ENCODE data around the gene DPY19L3.
"Not testable (repeated sequence)": the region's sequence is repeated elsewhere in the genome, so short reads cannot be mapped to it uniquely, and the experiment has no call there.

The DPY19L3 gene
- total RNA-seq = 17.4 to 23.2 (median 19.9) reads per million in 3 experiments

- peak; percentile 75 for DNase-seq
Observed at GRCh38 chr19:32405431-32406160, at the start of gene DPY19L3. DPY19L3 (plus strand) TSS chr19:32405770; CDS start chr19:32408254, 2,484 bp downstream.

DNA sequence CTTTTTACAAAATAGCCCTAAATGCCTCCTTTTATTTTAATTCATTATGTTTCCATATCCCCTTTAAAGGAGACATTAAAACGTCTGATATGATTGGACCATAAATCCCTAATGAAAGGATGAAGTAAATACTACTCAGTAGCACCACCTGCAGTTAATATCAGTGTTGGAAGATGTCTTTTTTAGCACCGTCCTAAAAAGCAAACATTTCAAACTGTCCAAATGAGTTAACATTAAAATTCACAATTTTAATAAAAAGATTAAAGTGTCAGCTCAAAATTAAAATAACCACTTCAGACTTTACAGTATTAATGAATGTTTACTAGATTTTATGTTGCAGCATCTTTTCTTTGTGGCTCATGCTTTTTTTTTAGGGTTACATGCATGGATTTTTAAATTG, 47.9 kb upstream of the DPY19L3 start:
- no peak for DNase-seq

DNA sequence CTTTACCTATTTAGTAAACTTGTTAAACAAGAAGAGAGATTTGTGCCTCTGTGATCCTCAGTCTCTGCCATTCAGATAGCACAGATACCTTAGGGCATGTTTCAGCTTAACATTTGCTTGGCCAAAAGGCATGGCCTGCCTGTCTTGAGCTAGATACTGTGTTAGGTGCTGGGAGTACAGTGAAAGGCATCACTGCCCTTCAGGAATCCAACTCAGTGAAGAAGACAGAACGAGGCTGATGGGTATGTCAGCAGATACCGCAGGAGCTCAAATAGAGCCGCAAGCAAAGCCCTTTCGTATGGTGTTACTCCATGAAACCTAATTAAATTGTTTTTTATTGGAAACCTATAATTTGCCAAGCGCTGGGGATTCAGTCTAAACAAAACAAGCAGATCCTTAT, 47.2 kb upstream of the DPY19L3 start:
- no peak for DNase-seq

GRCh38 chr19:32359581-32359980, 46.0 kb upstream of the DPY19L3 start:
- DNase-seq = no peak

DNA sequence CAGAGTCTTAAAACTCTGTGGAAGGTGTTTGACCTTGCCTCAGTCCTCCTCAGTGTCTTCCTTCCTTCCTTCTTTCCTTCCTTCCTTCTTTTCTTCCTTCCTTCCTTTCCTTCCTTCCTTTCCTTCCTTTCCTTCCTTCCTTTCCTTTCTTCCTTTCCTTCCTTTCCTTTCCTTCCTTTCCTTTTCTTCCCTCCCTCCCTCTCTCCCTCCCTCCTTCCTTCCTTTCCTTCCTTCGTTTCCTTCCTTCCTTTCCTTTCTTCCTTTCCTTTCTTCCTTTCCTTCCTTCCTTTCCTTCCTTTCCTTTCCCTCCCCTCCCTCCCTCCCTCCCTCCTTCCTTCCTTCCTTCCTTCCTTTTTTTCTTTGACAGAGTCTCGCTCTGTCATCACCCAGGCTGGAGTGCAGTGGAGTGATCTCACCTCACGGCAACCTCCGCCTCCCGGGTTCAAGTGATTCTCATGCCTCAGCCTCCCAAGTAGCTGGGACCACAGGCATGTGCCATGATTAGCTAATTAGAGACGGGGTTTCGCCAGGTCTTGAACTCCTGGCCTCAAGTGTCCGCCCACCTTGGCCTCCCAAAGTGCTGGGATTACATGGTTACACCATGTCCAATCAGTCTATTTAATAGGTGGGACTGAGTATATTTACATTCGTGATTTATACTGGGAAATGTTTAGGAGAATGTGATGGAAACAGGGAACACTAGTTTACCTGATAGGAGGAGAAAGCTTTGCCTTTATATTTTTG, 43.8 kb upstream of the DPY19L3 start:
- DNase-seq = no peak

- DNase-seq = no peak
Observed at GRCh38 chr19:32362318-32362691, 43.3 kb upstream of the DPY19L3 start.

- no peak for DNase-seq
Observed at GRCh38 chr19:32363175-32363574, 42.4 kb upstream of the DPY19L3 start.

DNA sequence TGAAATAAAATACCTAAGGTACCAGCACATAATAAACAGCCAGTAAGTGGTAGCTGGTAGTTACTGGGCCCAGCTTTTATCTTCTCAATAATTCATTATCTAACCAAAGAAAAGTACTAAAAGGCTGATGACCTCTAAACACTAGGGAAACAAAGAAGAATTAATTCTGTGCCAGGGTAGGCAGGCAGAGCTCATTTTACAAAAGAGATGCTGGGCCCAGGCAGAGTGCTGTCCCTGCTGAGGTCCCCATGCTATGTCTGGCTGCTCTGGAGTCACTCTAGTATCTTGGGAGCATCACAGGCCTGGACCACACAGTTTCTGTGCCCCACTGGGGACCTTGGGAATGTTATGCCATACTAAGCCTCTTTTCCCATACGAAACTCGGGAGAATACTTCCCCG, 41.9 kb upstream of the DPY19L3 start:
- no peak for DNase-seq

DNA sequence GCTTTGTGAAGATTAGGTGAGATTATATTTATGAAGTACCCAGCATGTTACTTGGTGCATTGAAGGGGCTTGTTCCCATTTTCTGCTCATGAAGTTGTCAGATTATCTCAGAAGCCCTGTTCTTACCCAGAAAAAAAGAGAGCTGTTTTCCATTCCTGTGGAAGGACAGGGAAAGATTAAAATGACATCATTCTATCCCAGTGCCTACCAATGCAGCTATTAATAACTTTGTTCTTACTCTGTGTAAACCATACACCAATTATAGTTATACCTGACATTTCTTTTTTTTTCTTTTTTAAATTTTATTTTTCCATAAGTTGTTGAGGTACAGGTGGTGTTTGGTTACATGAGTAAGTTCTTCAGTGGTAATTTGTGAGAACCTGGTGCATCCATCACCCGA, 41.5 kb upstream of the DPY19L3 start:
- no peak for DNase-seq

DNA sequence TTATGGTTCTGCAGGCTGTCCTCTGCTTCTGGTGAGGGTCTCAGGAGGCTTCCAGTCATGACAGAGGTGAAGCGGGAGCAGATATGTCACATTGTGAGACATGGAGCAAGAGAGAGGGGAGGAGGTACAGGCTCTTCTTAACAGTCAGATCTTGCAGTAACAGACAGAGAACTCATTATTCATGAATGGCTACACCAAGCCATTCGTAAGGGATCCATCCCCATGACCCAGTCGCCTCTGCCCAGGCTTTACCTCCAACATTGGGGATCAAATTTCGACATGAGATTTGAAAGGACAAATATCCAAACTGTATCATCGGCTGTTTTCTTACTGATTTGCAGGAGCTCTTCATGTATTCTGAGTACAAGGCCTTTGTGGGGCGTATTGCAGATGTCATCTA, 38.5 kb upstream of the DPY19L3 start:
- DNase-seq = no peak

DNA sequence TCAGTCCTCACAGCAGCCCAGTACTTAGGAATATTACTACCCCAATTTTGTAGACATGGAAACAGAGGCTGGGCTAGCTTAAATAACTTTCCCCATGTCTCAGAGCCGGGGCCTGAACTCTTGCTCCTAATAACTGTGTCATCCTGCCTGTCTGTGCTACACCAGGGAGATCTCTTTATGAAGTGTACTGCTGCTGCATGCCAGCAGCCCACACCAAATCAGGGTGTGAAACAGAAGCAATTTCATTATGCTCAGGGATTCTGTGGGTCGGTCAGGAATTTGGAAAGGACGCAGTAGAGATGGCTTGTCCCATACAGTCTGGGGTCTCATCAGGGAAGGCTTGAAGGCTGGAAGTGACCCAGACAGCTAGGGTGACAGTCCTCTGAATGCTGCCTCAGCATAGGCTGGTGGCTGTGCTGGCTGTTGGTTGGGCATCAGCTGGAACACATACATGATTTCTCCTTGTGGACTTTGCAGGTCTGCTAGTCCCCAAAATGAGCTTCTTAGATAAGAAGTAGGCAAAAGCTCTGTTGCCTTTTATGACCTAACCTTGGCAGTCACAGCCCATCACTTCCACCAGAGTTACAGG, 37.5 kb upstream of the DPY19L3 start:
- no peak for DNase-seq

DNA sequence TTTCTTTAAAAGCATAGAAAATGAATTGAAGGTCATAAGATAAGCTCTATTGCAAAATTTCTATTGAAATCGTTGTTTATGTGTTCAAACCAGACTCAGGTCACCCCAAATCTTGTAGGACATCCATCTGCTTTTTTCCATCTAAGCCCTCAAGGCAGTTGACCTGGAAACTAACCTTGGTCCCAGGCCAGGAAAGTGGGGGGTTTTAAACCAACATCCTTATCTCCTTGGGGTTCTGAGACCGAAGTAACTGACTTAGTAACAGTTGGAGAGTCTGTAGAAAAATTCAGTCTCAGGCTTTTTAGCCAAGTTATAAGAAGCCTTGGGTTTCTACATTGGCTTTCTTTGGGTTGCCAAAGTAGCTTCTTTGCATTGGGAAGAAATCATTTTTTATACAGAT, 36.8 kb upstream of the DPY19L3 start:
- DNase-seq = no peak

- no peak for DNase-seq
Observed at GRCh38 chr19:32372726-32373517, 32.6 kb upstream of the DPY19L3 start.

DNA sequence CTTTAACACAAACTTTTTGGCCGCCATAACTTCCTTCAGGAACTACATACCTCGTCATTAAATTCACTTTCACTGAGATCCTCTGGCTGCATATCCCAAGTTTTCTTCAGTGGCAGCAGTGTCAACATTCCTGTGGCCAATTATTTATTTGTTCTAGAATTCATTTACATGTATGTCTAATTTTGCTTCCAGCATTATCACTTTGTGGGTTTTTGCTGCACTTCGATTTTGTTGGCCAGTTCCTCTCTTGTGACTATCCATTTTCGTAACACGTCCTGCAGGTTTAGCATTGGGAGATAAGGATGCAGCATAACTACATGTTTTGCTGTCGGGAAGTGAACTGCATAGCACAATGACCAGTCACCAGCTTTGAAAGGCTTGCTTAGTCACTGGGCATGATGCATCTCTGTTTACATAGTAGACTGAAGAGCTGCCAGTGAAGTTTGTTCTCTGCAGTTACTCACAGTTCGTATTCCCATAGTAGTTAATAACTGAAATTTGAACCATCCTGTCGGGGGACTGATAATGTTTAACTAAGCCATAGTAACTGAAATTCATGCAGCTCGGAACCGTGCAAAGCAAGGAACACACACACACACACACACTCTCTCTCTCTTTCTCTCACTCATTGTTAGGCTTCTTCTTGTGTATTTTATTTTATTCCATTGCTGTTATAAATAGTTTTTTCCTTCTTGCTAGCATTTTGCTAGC, 31.8 kb upstream of the DPY19L3 start:
- no peak for DNase-seq

GRCh38 chr19:32374362-32374761, 31.2 kb upstream of the DPY19L3 start:
- not testable (repeated sequence) for DNase-seq

DNA sequence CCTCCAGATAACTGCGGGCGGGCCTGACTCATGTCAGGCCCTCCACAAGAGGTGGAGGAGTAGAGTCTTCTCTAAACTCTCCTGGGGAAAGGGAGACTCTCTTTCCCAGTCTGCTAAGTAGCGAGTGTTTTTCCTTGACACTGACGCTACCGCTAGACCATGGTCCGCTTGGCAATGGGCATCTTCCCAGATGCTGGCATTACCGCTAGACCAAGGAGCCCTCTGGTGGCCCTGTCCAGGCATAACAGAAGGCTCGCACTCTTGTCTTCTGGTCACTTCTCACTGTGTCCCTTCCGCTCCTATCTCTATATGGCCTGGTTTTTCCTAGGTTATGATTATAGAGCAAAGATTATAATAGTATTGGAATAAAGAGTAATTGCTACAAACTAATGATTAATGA, 28.5 kb upstream of the DPY19L3 start:
- not testable (repeated sequence) for DNase-seq

DNA sequence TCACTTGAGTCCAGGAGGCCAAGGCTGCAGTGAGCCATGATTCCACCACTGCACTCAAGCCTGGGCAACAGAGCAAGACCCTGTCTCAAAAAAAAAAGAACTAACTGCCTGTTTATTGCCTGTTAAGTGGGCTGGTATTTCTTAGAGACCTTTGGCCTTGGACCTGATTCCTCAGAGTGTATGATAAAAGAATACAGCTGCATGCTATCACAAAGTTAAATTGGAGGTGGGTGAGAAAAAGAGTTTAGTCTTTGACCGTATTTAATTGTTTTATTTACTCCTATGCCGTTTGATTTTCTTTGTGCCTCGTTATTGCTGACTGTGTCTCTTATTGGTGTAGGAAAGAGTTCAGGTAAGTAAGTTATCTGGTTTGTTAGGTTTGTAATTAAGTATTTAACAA, 25.3 kb upstream of the DPY19L3 start:
- DNase-seq = no peak

GRCh38 chr19:32387701-32388392, 17.7 kb upstream of the DPY19L3 start:
- no peak for DNase-seq

DNA sequence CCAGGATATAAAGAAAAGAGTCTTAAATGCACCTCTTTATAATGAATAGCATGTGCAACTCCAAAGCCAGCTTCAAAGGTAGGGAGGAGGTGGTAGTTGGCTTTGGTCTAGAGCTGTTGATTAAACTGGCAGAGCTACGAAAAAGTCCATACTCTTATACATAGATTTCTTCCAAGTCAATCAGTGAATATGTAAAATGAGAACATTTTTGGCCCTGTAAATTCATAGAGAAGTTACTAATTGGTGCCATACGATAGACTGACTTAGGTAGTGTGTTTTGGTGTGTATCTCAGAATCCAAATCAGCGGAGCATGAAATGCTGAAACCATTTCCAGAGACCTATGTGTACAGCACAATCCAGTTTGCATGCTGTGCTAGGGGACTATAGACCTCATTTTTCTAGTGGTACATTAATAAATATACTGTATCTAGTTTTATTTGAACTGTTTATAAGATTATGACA, 17.1 kb upstream of the DPY19L3 start:
- no peak for DNase-seq

DNA sequence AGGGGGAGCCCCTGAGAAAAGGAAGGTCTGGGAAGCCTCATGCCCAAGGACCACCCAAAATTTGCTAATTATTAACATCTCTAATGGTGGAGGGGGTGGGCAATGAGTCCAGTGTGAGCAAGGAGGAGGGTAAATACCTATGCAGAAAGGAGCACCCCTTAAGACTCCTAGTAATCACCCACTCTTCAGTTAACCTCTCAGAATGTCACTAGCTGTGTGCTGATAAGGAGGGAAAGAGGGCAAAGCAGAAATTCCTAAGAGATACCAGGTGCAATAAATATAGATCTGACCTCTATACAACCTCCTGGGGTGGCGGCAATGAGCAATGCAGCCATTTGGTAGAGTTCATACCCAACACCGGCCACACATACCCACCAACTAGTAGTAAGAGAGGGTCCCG, 12.7 kb upstream of the DPY19L3 start:
- DNase-seq = no peak

DNA sequence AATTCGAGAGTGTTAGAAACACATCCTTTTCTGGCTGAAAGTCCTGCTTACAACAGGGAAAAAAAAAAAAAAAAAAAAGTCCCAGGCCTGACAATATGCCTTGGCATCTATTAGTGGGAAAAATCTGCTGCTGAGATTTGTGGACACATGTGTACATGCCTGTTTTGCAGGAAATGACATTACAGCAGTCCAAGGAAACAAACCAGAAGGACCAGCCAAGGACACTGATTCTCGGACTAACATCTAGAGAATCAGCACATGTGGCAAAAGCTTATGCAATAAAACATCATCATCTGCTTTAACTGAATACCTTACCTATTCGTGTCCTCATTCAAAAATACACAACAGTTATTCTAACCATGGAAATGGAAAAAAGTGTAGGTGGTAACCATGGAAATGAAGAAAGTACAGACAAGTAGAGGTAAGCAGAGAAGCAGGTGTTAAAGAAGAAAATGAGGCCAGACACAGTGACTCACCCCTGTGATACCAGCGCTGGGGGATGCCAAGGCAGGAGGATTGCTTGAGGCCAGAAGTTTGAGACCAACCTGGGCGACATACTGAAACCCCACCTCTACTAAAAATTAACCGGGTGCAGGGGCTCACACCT, 9.4 kb upstream of the DPY19L3 start:
- no peak for DNase-seq
